NT2/D1 (cell line): ENCODE results near the gene CDH4.

ENCODE experiments used
- YY1 ChIP-seq: IDR thresholded peaks from 2 replicates; pipeline ENCODE4 v1.6.1; 2011; ENCODE audit not compliant: insufficient read length, insufficient read depth
- ZNF274 ChIP-seq: IDR thresholded peaks from 2 replicates; pipeline ENCODE4 v1.6.1; 2011; ENCODE audit warnings: mild to moderate bottlenecking, low read depth, low read length

GRCh38 chr20:61649860-61650162 is 397.8 kb downstream of the CDH4 start:
- no peak for TF ChIP-seq ZNF274
- no peak for TF ChIP-seq YY1
